ENCODE measurements around the gene LCN2.

- TF ChIP-seq CTCF (IDR thresholded peaks at IDR 0.05): no peak
- TF ChIP-seq POLR2A (IDR thresholded peaks at IDR 0.05): no peak
Measured at GRCh38 chr9:128174062-128174461, 24.8 kb downstream of the LCN2 start.
